Peyer's patch (tissue), 4 donors: ENCODE results near the gene SHISA9. TPM values are rescaled to one million over a fixed set of nuclear protein-coding genes. Genes with fewer than 3 reads are reported as not detected.

Experiments used
- DNase-seq, 3 donors: peaks; one replicate each; pipeline ENCODE4 v3.0.0-alpha.2; 2017 to 2019
- H3K27ac ChIP-seq, 4 donors: fragments of 200-600 bp; sonication (generic); one replicate each; pipeline ENCODE4 v1.5.1; 2016 to 2019
- H3K27me3 ChIP-seq, 2 donors: fragments of 200-600 bp; sonication (generic); one replicate each; pipeline ENCODE4 v1.5.1; 2019
- H3K36me3 ChIP-seq, 3 donors: fragments of 200-600 bp; sonication (generic); one replicate each; pipeline ENCODE4 v1.5.1; 2016 to 2019
- H3K4me1 ChIP-seq, 4 donors: fragments of 200-600 bp; sonication (generic); one replicate each; pipeline ENCODE4 v1.5.1; 2016 to 2019
- H3K4me3 ChIP-seq, 4 donors: fragments of 200-600 bp; sonication (generic); 1 replicate in 3 of 4; 2 replicates in 1 of 4; pipeline ENCODE4 v1.5.1; 2016 to 2019; ENCODE audit warnings: mild to moderate bottlenecking in 1 of 4
- H3K9me3 ChIP-seq, 4 donors: fragments of 200-600 bp; sonication (generic); one replicate each; pipeline ENCODE4 v1.5.1; 2016 to 2019; ENCODE audit warnings: mild to moderate bottlenecking in 1 of 4
- CTCF ChIP-seq, 6 experiments: fragments of 450-650 bp in 4 of 6; fragments of 200-600 bp in 2 of 6; sonication (generic) in 1 of 6; IDR thresholded peaks; one replicate each; pipeline ENCODE4 v1.5.1; 2017 to 2019; ENCODE audit warnings: antibody characterized with exemption in 6 of 6, mild to moderate bottlenecking in 3 of 6, moderate library complexity in 1 of 6
- POLR2A ChIP-seq, 2 donors: fragments of 450-650 bp; IDR thresholded peaks; one replicate each; pipeline ENCODE4 v1.5.1; 2017; ENCODE audit warnings: antibody characterized with exemption in 2 of 2, mild to moderate bottlenecking in 2 of 2, moderate library complexity in 2 of 2
- total RNA-seq, 4 donors: library from RNA; depleted of rRNA; stranded (reverse); fragments of >200 nt; gene quantifications; one replicate each; pipeline ENCODE4 v1.1.0, GENCODE V29; 2016

The SHISA9 gene
- total RNA-seq, 4 donors from 2014 or later: 0.66 TPM; not detected in 3

GRCh38 chr16:13270602-13271001 lies 369.2 kb downstream of the SHISA9 start:
- no peaks in the 10 kb centered on the region for H3K27me3 ChIP-seq
- no peak overlapping the region for H3K27ac ChIP-seq
- H3K36me3 ChIP-seq: no peaks in the 10 kb centered on the region
- no peaks in the 10 kb centered on the region for H3K9me3 ChIP-seq
- no peak for DNase-seq
- no peak overlapping the region for H3K4me3 ChIP-seq
- TF ChIP-seq CTCF (IDR thresholded peaks at IDR 0.05): no peak
- no peak for TF ChIP-seq POLR2A (IDR thresholded peaks at IDR 0.05)
- H3K4me1 ChIP-seq: no peaks in the 10 kb centered on the region

- Histone ChIP-seq H3K36me3 (no peaks in the 10 kb centered on the region), H3K27ac (no peak overlapping the region), H3K4me3 (no peak overlapping the region), H3K9me3 (no peaks in the 10 kb centered on the region), H3K4me1 (no peaks in the 10 kb centered on the region), H3K27me3 (no peaks in the 10 kb centered on the region)
- TF ChIP-seq CTCF (IDR thresholded peaks at IDR 0.05) (no peak), POLR2A (IDR thresholded peaks at IDR 0.05) (no peak)
- DNase-seq: no peak
Measured at GRCh38 chr16:13289515-13289914, 388.1 kb downstream of the SHISA9 start.

Other genes starting within 250 kb of the SHISA9 start
- 10 to 100 TPM; 26.7 to 47.9 (median 36.3) TPM for gene CPPED1, start 97.7 kb upstream of the SHISA9 start, total RNA-seq